PC-9 (cell line): ENCODE data around the gene MACROD2. TPM values are rescaled to one million over a fixed set of nuclear protein-coding genes. Genes with fewer than 3 reads are reported as not detected.

Experiments
- BruUV-seq: library from RNA; stranded (reverse); fragments of 400-500 nt; replicated peaks from 2 replicates; lab custom pipeline; 2021; lab: Mats Ljungman, UMichigan
- CTCF ChIA-PET: fragments of 300-600 bp; sonication (Branson Sonifier 250); formaldehyde crosslinking; loops from one replicate; lab custom pipeline; 2022; ENCODE audit warnings: antibody characterized with exemption; lab: Charles Lee
- POLR2A ChIA-PET: fragments of 300-600 bp; sonication (Branson Sonifier 250); formaldehyde crosslinking; loops from one replicate; lab custom pipeline; 2022; ENCODE audit warnings: antibody characterized with exemption; ENCODE audit not compliant: unreplicated experiment; lab: Charles Lee
- DNase-seq, 2 experiments: peaks; one replicate each; pipeline versions ENCODE4 v3.0.0 to v3.0.0-alpha.2; 2015 to 2022; ENCODE audit warnings: mixed read lengths in 1 of 2
- H2AFZ ChIP-seq: fragments of 200-600 bp; sonication (generic); 2 replicates; pipeline ENCODE4 v1.8.1; 2017; ENCODE audit warnings: antibody characterized with exemption
- H3F3A ChIP-seq: fragments of 200-600 bp; sonication (generic); 2 replicates; pipeline ENCODE4 v1.8.1; 2017; ENCODE audit warnings: antibody characterized with exemption, mild to moderate bottlenecking, low read depth; ENCODE audit not compliant: insufficient read depth
- H3K27ac ChIP-seq: fragments of 200-600 bp; sonication (generic); 2 replicates; pipeline ENCODE4 v1.6.1; 2016; ENCODE audit warnings: mixed run types
- H3K27me3 ChIP-seq: fragments of 200-600 bp; sonication (generic); 2 replicates; pipeline ENCODE4 v1.6.1; 2016; ENCODE audit warnings: low read depth, mixed run types; ENCODE audit not compliant: insufficient read depth
- H3K36me3 ChIP-seq: fragments of 200-600 bp; sonication (generic); 2 replicates; pipeline ENCODE4 v1.6.1; 2016; ENCODE audit warnings: low read depth, mixed run types
- H3K4me1 ChIP-seq: fragments of 200-600 bp; sonication (generic); replicated peaks from 2 replicates; pipeline ENCODE4 v1.6.1; 2016; ENCODE audit warnings: mixed run types; ENCODE audit not compliant: insufficient read depth
- H3K4me2 ChIP-seq: fragments of 200-600 bp; sonication (generic); 2 replicates; pipeline ENCODE4 v1.6.1; 2017; ENCODE audit warnings: mixed run types
- H3K4me3 ChIP-seq: fragments of 200-600 bp; sonication (generic); 2 replicates; pipeline ENCODE4 v1.6.1; 2016; ENCODE audit warnings: mixed run types
- H3K79me2 ChIP-seq: fragments of 200-600 bp; sonication (generic); 2 replicates; pipeline ENCODE4 v1.6.1; 2017; ENCODE audit warnings: low read depth, mixed run types
- H3K9me2 ChIP-seq: fragments of 200-600 bp; sonication (generic); 2 replicates; pipeline ENCODE4 v1.8.1; 2017; ENCODE audit warnings: mild to moderate bottlenecking; ENCODE audit not compliant: insufficient read depth
- H3K9me3 ChIP-seq: fragments of 200-600 bp; sonication (generic); 2 replicates; pipeline ENCODE4 v1.8.1; 2016; ENCODE audit warnings: low read depth; ENCODE audit not compliant: insufficient read depth
- H4K20me1 ChIP-seq: fragments of 200-600 bp; sonication (generic); 2 replicates; pipeline ENCODE4 v1.8.1; 2017; ENCODE audit not compliant: insufficient read depth
- CTCF ChIP-seq: fragments of 200-600 bp; sonication (generic); conservative IDR thresholded peaks from 2 replicates; pipeline ENCODE4 v1.6.1; 2017; ENCODE audit warnings: mixed run types, antibody characterized with exemption, mild to moderate bottlenecking, moderate library complexity
- EZH2 ChIP-seq: fragments of 200-600 bp; sonication (generic); IDR thresholded peaks from 2 replicates; pipeline ENCODE4 v1.8.0; 2017; ENCODE audit warnings: antibody characterized with exemption, low read depth
- intact Hi-C: fragments of 100-400 bp; cut with micrococcal nuclease; formaldehyde crosslinking; loops from one replicate; pipeline ENCODE4 v1.10.0; 2022; ENCODE audit not compliant: unreplicated experiment
- total RNA-seq: library from RNA; stranded (reverse); gene quantifications from 2 replicates; pipeline ENCODE4 v1.2.3, GENCODE V29; 2021

MACROD2 gene
- total RNA-seq, 1 experiment from 2014 or later = 11.4 TPM

GRCh38 chr20:14553774-14554534, 558.6 kb downstream of the MACROD2 start:
- H3K4me1 ChIP-seq = no peaks in the 10 kb centered on the region
- intact Hi-C loops = no loop called here
- TF ChIP-seq CTCF (no peak), EZH2 (no peak)

GRCh38 chr20:14555676-14556075, 560.4 kb downstream of the MACROD2 start:
- H3K36me3 ChIP-seq = no peaks in the 10 kb centered on the region
- intact Hi-C loops = no loop called here
- H3K4me3 ChIP-seq = no peak overlapping the region
- no peak for TF ChIP-seq EZH2
- TF ChIP-seq CTCF = no peak
- no peaks in the 10 kb centered on the region for H3K4me1 ChIP-seq
- CTCF ChIA-PET = no interaction called here
- no peaks in the 10 kb centered on the region for H3K79me2 ChIP-seq
- no peaks in the 10 kb centered on the region for H3K27me3 ChIP-seq
- POLR2A ChIA-PET = no interaction called here
- H4K20me1 ChIP-seq = no peaks in the 10 kb centered on the region
- H3K4me2 ChIP-seq = no peak overlapping the region
- H3K9me2 ChIP-seq = no peaks in the 10 kb centered on the region
- H2AFZ ChIP-seq = no peak overlapping the region
- no peaks in the 10 kb centered on the region for H3F3A ChIP-seq
- no peak for DNase-seq
- no TSS peak for BruUV-seq
- H3K27ac ChIP-seq = no peak overlapping the region
- no peaks in the 10 kb centered on the region for H3K9me3 ChIP-seq

More at GRCh38 chr20:14553774-14554534, 558.6 kb downstream of the MACROD2 start:
- H3K27me3 ChIP-seq = no peaks in the 10 kb centered on the region
- H3F3A ChIP-seq = no peaks in the 10 kb centered on the region
- no peaks in the 10 kb centered on the region for H3K9me3 ChIP-seq
- H3K4me3 ChIP-seq = no peak overlapping the region
- DNase-seq = no peak
- H3K9me2 ChIP-seq = no peaks in the 10 kb centered on the region
- no TSS peak for BruUV-seq
- H3K79me2 ChIP-seq = no peaks in the 10 kb centered on the region
- no peaks in the 10 kb centered on the region for H3K36me3 ChIP-seq
- no peak overlapping the region for H3K4me2 ChIP-seq
- H2AFZ ChIP-seq = no peak overlapping the region
- no peak overlapping the region for H3K27ac ChIP-seq
- H4K20me1 ChIP-seq = no peaks in the 10 kb centered on the region
- ChIA-PET CTCF (no interaction called here), POLR2A (no interaction called here)

- H3K27ac ChIP-seq = no peak overlapping the region
- H3F3A ChIP-seq = no peaks in the 10 kb centered on the region
- H2AFZ ChIP-seq = no peak overlapping the region
- H3K4me2 ChIP-seq = no peak overlapping the region
- TF ChIP-seq CTCF = no peak
- TF ChIP-seq EZH2 = no peak
- H4K20me1 ChIP-seq = no peaks in the 10 kb centered on the region
- H3K79me2 ChIP-seq = no peaks in the 10 kb centered on the region
- no peaks in the 10 kb centered on the region for H3K27me3 ChIP-seq
- ChIA-PET POLR2A (no interaction called here), CTCF (no interaction called here)
- H3K4me3 ChIP-seq = no peak overlapping the region
- intact Hi-C loops = no loop called here
- no peaks in the 10 kb centered on the region for H3K9me3 ChIP-seq
- no peaks in the 10 kb centered on the region for H3K36me3 ChIP-seq
- no TSS peak for BruUV-seq
- H3K4me1 ChIP-seq = no peaks in the 10 kb centered on the region
- DNase-seq = no peak
- no peaks in the 10 kb centered on the region for H3K9me2 ChIP-seq
Observed at GRCh38 chr20:14556206-14556605, 560.9 kb downstream of the MACROD2 start.
